ENCODE data around the gene MIXL1. TPM values are rescaled to one million over a fixed set of nuclear protein-coding genes. Genes with fewer than 3 reads are reported as not detected.
A peak's percentile ranks its signal among the peaks of the same experiment; 100 is the strongest.

MIXL1 gene
- total RNA-seq = not detected
- polyA plus RNA-seq = not detected
- not detected for total RNA-seq

- peak in 1 of 9 donors; percentile 9 for DNase-seq
- no peak within 1 kb of the TSS for H3K27ac Mint-ChIP-seq
Observed at GRCh38 chr1:226223157-226223785, at the start of gene MIXL1. MIXL1 (plus strand) TSS chr1:226223664; CDS start chr1:226223682, 18 bp downstream.

GRCh38 chr1:226176870-226177269, 46.6 kb upstream of the MIXL1 start:
- ChIA-PET POLR2A (no interaction called here), CTCF (no interaction called here)
- no peak overlapping the region for H3K27ac ChIP-seq (ENCODE audit: low read depth, low read length)
- DNase-seq = no peak
- H3K27ac Mint-ChIP-seq = no peak overlapping the region
- ATAC-seq = no peak
- no peaks in the 10 kb centered on the region for H3K27me3 Mint-ChIP-seq
- H3K36me3 ChIP-seq (ENCODE audit: control insufficient read depth in 2 of 3, insufficient read depth in 3 of 3, low read length in 3 of 3) = no peaks in the 10 kb centered on the region
- peaks cover 25 to 63% (median 49%) of the 10 kb centered on the region in 7 donors for H3K4me1 Mint-ChIP-seq
- intact Hi-C loops (cut with micrococcal nuclease) = no loop called here
- H3K9me3 Mint-ChIP-seq = peaks cover 0 to 1% (median 0%) of the 10 kb centered on the region in 11 donors
- H3K27me3 ChIP-seq (ENCODE audit: control insufficient read depth in 2 of 2, insufficient read depth in 2 of 2, low read length in 2 of 2) = no peaks in the 10 kb centered on the region
- H3K36me3 Mint-ChIP-seq = peaks cover 0 to 24% (median 12%) of the 10 kb centered on the region in 5 donors
- no peak overlapping the region for H3K4me3 ChIP-seq (ENCODE audit: low read length)
- peaks cover 0 to 17% of the 10 kb centered on the region in 2 donors for H3K4me1 ChIP-seq (ENCODE audit: control insufficient read depth in 2 of 2, insufficient read depth in 2 of 2, low read length in 2 of 2)
- no peaks in the 10 kb centered on the region for H3K9me3 ChIP-seq (ENCODE audit: control insufficient read depth in 2 of 3, low read length in 3 of 3)
- H3K4me3 Mint-ChIP-seq = no peak overlapping the region

More at GRCh38 chr1:226223157-226223785, at the start of gene MIXL1:
- Mint-ChIP-seq H3K9me3 (peaks cover 0 to 1% (median 0%) of the 10 kb centered on the region in 11 donors), H3K4me1 (peaks cover 0 to 6% (median 4%) of the 10 kb centered on the region in 7 donors), H3K4me3 (peak within 1 kb of the TSS; percentile 65 to 86 (median 75)), H3K36me3 (peaks cover 0 to 10% (median 0%) of the 10 kb centered on the region in 5 donors), H3K27me3 (peaks cover 14 to 42% (median 30%) of the 10 kb centered on the region in 5 donors)
- Histone ChIP-seq H3K27ac (ENCODE audit: low read depth, low read length) (no peak within 1 kb of the TSS), H3K36me3 (ENCODE audit: control insufficient read depth in 2 of 3, insufficient read depth in 3 of 3, low read length in 3 of 3) (no peaks in the 10 kb centered on the region), H3K4me1 (ENCODE audit: control insufficient read depth in 2 of 2, insufficient read depth in 2 of 2, low read length in 2 of 2) (no peaks in the 10 kb centered on the region), H3K4me3 (ENCODE audit: low read length) (peak within 1 kb of the TSS; percentile 35), H3K27me3 (ENCODE audit: control insufficient read depth in 2 of 2, insufficient read depth in 2 of 2, low read length in 2 of 2) (no peaks in the 10 kb centered on the region), H3K9me3 (ENCODE audit: control insufficient read depth in 2 of 3, low read length in 3 of 3) (no peaks in the 10 kb centered on the region)
- intact Hi-C loops (cut with micrococcal nuclease) = no loop called here
- POLR2A ChIA-PET = no interaction called here
- ATAC-seq = no peak
- CTCF ChIA-PET = no interaction called here

GRCh38 chr1:226181996-226182714, 41.3 kb upstream of the MIXL1 start:
- POLR2A ChIA-PET = no interaction called here
- Histone ChIP-seq H3K4me3 (ENCODE audit: low read length) (no peak overlapping the region), H3K9me3 (ENCODE audit: control insufficient read depth in 2 of 3, low read length in 3 of 3) (no peaks in the 10 kb centered on the region), H3K27me3 (ENCODE audit: control insufficient read depth in 2 of 2, insufficient read depth in 2 of 2, low read length in 2 of 2) (no peaks in the 10 kb centered on the region), H3K36me3 (ENCODE audit: control insufficient read depth in 2 of 3, insufficient read depth in 3 of 3, low read length in 3 of 3) (no peaks in the 10 kb centered on the region), H3K27ac (ENCODE audit: low read depth, low read length) (no peak overlapping the region), H3K4me1 (ENCODE audit: control insufficient read depth in 2 of 2, insufficient read depth in 2 of 2, low read length in 2 of 2) (peaks cover 21 to 40% of the 10 kb centered on the region in 2 donors)
- Mint-ChIP-seq H3K27ac (peak overlapping the region in 2 of 9 donors; percentile 53 to 59), H3K4me1 (peaks cover 48 to 76% (median 64%) of the 10 kb centered on the region in 7 donors), H3K9me3 (peaks cover 0 to 1% (median 0%) of the 10 kb centered on the region in 11 donors), H3K36me3 (peaks cover 0 to 24% (median 19%) of the 10 kb centered on the region in 5 donors), H3K27me3 (no peaks in the 10 kb centered on the region), H3K4me3 (peak overlapping the region in 8 of 10 donors; percentile 20 to 77 (median 49))
- DNase-seq = no peak
- ATAC-seq = peak; percentile 17
- intact Hi-C loops (cut with micrococcal nuclease) = loop anchor here in 1 of 2 donors (10.0 kb wide), 1 partner anchor 223 kb away; the partner anchor contains the start of gene PARP1
- CTCF ChIA-PET = interaction anchor here (0.6 to 2.9 kb wide), 3 partner anchors 11 to 120 kb away, joined by 3 to 8 read pairs (median 5); partner anchors contain the start of gene H3-3A

GRCh38 chr1:226185141-226186036, 38.1 kb upstream of the MIXL1 start:
- H3K36me3 Mint-ChIP-seq = peaks cover 0 to 11% (median 9%) of the 10 kb centered on the region in 5 donors
- H3K27me3 ChIP-seq (ENCODE audit: control insufficient read depth in 2 of 2, insufficient read depth in 2 of 2, low read length in 2 of 2) = no peaks in the 10 kb centered on the region
- intact Hi-C loops (cut with micrococcal nuclease) = loop anchor here (1.0 to 10.0 kb wide), 15 partner anchors 12 to 758 kb away; partner anchors contain the start of genes PARP1 (in 2 of the 2), SDE2 (in 2 of the 2), LBR (in 1 of the 2) and LIN9 (in 1 of the 2)
- ATAC-seq = no peak
- ChIA-PET POLR2A (interaction anchor here (0.7 to 1.6 kb wide), 11 partner anchors 12 to 186 kb away, joined by 3 to 5 read pairs (median 4); partner anchors contain the start of gene SDE2), CTCF (interaction anchor here (0.7 to 2.2 kb wide), 4 partner anchors 12 to 711 kb away, joined by 3 to 5 read pairs (median 4); no protein-coding TSS in a partner anchor)
- peaks cover 30 to 54% (median 44%) of the 10 kb centered on the region in 7 donors for H3K4me1 Mint-ChIP-seq
- peaks cover 23 to 33% of the 10 kb centered on the region in 2 donors for H3K4me1 ChIP-seq (ENCODE audit: control insufficient read depth in 2 of 2, insufficient read depth in 2 of 2, low read length in 2 of 2)
- H3K27ac Mint-ChIP-seq = peak overlapping the region; percentile 88 to 98 (median 94)
- peak overlapping the region; percentile 91 to 99 (median 94) for H3K4me3 Mint-ChIP-seq
- H3K27ac ChIP-seq (ENCODE audit: low read depth, low read length) = peak overlapping the region; percentile 84
- no peaks in the 10 kb centered on the region for H3K27me3 Mint-ChIP-seq
- DNase-seq = no peak
- H3K36me3 ChIP-seq (ENCODE audit: control insufficient read depth in 2 of 3, insufficient read depth in 3 of 3, low read length in 3 of 3) = no peaks in the 10 kb centered on the region
- peak overlapping the region; percentile 97 for H3K4me3 ChIP-seq (ENCODE audit: low read length)
- H3K9me3 Mint-ChIP-seq = no peaks in the 10 kb centered on the region
- no peaks in the 10 kb centered on the region for H3K9me3 ChIP-seq (ENCODE audit: control insufficient read depth in 2 of 3, low read length in 3 of 3)

- peaks cover 0 to 7% (median 6%) of the 10 kb centered on the region in 5 donors for H3K36me3 Mint-ChIP-seq
- no peaks in the 10 kb centered on the region for H3K27me3 ChIP-seq (ENCODE audit: control insufficient read depth in 2 of 2, insufficient read depth in 2 of 2, low read length in 2 of 2)
- H3K9me3 Mint-ChIP-seq = no peaks in the 10 kb centered on the region
- H3K4me1 Mint-ChIP-seq = peaks cover 28 to 44% (median 36%) of the 10 kb centered on the region in 7 donors
- no peaks in the 10 kb centered on the region for H3K27me3 Mint-ChIP-seq
- peak within 1 kb of the TSS; percentile 97 for H3K4me3 ChIP-seq (ENCODE audit: low read length)
- no peaks in the 10 kb centered on the region for H3K36me3 ChIP-seq (ENCODE audit: control insufficient read depth in 2 of 3, insufficient read depth in 3 of 3, low read length in 3 of 3)
- H3K4me1 ChIP-seq (ENCODE audit: control insufficient read depth in 2 of 2, insufficient read depth in 2 of 2, low read length in 2 of 2) = peaks cover 23 to 30% of the 10 kb centered on the region in 2 donors
- DNase-seq (peak; percentile 66 to 87 (median 83)), ATAC-seq (peak; percentile 96)
- H3K27ac Mint-ChIP-seq = peak within 1 kb of the TSS; percentile 88 to 98 (median 94)
- peak within 1 kb of the TSS; percentile 91 to 99 (median 94) for H3K4me3 Mint-ChIP-seq
- intact Hi-C loops (cut with micrococcal nuclease) = loop anchor here (1.0 to 10.0 kb wide), 15 partner anchors 11 to 759 kb away; partner anchors contain the start of genes PARP1 (in 2 of the 2), SDE2 (in 2 of the 2), LBR (in 1 of the 2) and LIN9 (in 1 of the 2)
- H3K9me3 ChIP-seq (ENCODE audit: control insufficient read depth in 2 of 3, low read length in 3 of 3) = no peaks in the 10 kb centered on the region
- POLR2A ChIA-PET = interaction anchor here (0.7 to 1.6 kb wide), 8 partner anchors 10 to 408 kb away, joined by 3 to 5 read pairs (median 4); partner anchors contain the start of gene SDE2
- CTCF ChIA-PET = interaction anchor here (0.7 to 2.2 kb wide), 3 partner anchors 11 to 121 kb away, joined by 3 to 5 read pairs (median 3); no protein-coding TSS in a partner anchor
- H3K27ac ChIP-seq (ENCODE audit: low read depth, low read length) = peak within 1 kb of the TSS; percentile 84
Observed at GRCh38 chr1:226186124-226187018, 37.1 kb upstream of the MIXL1 start, which contains the start of gene ACBD3. ACBD3 (minus strand) TSS chr1:226186741; CDS start chr1:226186675, 66 bp downstream.

All from naive thymus-derived CD4-positive, alpha-beta T cell (primary cell).